Activated B cell treated with CpG ODN at 0.5 μM for 24 hours (primary cell): Measurements from ENCODE around the gene RANBP17. TPM values are rescaled to one million over a fixed set of nuclear protein-coding genes. Genes with fewer than 3 reads are reported as not detected.

Experiments used
- ATAC-seq: fragments of 200-7000 bp; cut with Tn5 transposase; one replicate; pipeline ENCODE4 v1.10.0; 2021; ENCODE audit warnings: low read depth, mild to moderate bottlenecking, moderate library complexity
- CTCF ChIA-PET: fragments of 350-600 bp; sonication (Branson Sonifier 250); formaldehyde crosslinking; loops from one replicate; lab custom pipeline; 2021; ENCODE audit warnings: antibody characterized with exemption; lab: Charles Lee
- POLR2A ChIA-PET: fragments of 350-600 bp; sonication (Branson Sonifier 250); formaldehyde crosslinking; loops from one replicate; lab custom pipeline; 2021; ENCODE audit warnings: antibody characterized with exemption; lab: Charles Lee
- DNase-seq: peaks from one replicate; pipeline ENCODE4 v3.0.0; 2022
- H3K27ac Mint-ChIP-seq: one replicate; pipeline ENCODE4 v1.8.0; 2020; ENCODE audit warnings: mixed read lengths
- H3K27me3 Mint-ChIP-seq: one replicate; pipeline ENCODE4 v1.8.0; 2021; ENCODE audit warnings: mixed read lengths
- H3K36me3 Mint-ChIP-seq: one replicate; pipeline ENCODE4 v1.8.0; 2021; ENCODE audit warnings: low read depth, mixed read lengths
- H3K4me1 Mint-ChIP-seq: one replicate; pipeline ENCODE4 v1.8.0; 2021; ENCODE audit warnings: mixed read lengths
- H3K4me3 Mint-ChIP-seq: one replicate; pipeline ENCODE4 v1.8.0; 2020; ENCODE audit warnings: mild to moderate bottlenecking, mixed read lengths
- H3K9me3 Mint-ChIP-seq: one replicate; pipeline ENCODE4 v1.8.0; 2020; ENCODE audit warnings: mixed read lengths
- intact Hi-C: fragments of 100-400 bp; cut with micrococcal nuclease; formaldehyde crosslinking; loops from one replicate; pipeline ENCODE4 v1.15.1; 2024
- total RNA-seq: library from RNA; stranded (reverse); gene quantifications from 2 replicates; pipeline ENCODE4 v1.2.3, GENCODE V29; 2022
- TF ChIP-seq, protein P1 (sequence below): fragments of 200-600 bp; IDR thresholded peaks from one replicate; pipeline ENCODE4 v1.8.0; 2022; ENCODE audit warnings: antibody characterized with exemption, mild to moderate bottlenecking

The RANBP17 gene
- total RNA-seq, 1 donor from 2014 or later, result not detected

DNA sequence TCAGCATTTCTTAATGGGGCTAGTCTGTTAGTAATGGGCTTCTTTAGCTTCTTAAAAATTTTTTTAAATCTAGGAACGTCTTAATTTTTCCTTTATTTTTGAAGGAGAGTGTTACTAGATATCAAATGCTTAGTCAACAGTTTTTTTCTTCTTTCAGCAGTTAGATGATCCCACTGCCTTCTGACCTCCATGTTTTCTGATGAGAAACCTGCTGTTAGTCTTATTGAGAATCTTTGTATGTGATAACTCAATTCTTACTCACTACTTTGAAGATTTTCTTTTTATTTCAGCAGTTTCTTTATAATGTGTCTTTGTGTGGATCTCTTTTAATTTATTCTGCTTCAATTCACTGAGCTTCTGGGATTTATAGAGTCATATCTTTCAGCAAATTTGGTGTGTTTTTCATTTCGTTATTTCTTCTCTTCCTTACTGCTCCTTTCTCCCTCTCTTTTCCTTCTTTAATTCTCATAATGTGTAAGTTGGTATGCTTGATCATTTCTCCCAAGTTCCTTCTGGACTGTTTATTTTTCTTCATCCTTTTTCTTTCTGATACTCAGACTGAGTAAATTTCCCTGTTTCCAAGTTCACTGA, 205.8 kb downstream of the RANBP17 start:
- TF ChIP-seq, protein P1, sequence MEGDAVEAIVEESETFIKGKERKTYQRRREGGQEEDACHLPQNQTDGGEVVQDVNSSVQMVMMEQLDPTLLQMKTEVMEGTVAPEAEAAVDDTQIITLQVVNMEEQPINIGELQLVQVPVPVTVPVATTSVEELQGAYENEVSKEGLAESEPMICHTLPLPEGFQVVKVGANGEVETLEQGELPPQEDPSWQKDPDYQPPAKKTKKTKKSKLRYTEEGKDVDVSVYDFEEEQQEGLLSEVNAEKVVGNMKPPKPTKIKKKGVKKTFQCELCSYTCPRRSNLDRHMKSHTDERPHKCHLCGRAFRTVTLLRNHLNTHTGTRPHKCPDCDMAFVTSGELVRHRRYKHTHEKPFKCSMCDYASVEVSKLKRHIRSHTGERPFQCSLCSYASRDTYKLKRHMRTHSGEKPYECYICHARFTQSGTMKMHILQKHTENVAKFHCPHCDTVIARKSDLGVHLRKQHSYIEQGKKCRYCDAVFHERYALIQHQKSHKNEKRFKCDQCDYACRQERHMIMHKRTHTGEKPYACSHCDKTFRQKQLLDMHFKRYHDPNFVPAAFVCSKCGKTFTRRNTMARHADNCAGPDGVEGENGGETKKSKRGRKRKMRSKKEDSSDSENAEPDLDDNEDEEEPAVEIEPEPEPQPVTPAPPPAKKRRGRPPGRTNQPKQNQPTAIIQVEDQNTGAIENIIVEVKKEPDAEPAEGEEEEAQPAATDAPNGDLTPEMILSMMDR, result no peak
- no peak for DNase-seq
- Mint-ChIP-seq H3K9me3 (peaks cover 24% of the 10 kb centered on the region), H3K4me1 (no peaks in the 10 kb centered on the region), H3K4me3 (no peak overlapping the region), H3K27me3 (no peaks in the 10 kb centered on the region), H3K36me3 (peaks cover 2% of the 10 kb centered on the region), H3K27ac (no peak overlapping the region)
- ChIA-PET POLR2A (no interaction called here), CTCF (no interaction called here)
- no peak for ATAC-seq
- intact Hi-C loops, result no loop called here

DNA sequence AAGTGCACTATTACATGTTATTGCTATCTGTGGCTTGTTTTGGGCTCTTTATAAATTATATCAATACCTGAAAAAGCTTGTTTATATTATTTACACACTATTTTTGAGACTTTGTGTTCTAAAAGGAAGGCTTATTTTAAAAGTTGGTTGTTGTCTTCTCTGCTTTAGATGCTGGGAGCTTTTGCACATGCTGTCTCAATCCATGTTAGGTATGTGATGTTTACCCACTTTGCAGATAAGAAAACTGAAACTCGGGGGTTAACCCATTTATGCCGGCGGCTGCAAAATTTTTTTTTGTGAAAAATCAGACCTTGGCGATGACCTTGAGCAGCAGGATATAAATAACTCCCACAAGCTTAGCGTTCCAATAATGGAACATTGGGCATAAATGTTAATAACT, 212.9 kb downstream of the RANBP17 start:
- ChIA-PET POLR2A (no interaction called here), CTCF (no interaction called here)
- H3K4me1 Mint-ChIP-seq, result no peaks in the 10 kb centered on the region
- no peak overlapping the region for H3K4me3 Mint-ChIP-seq
- no peaks in the 10 kb centered on the region for H3K27me3 Mint-ChIP-seq
- intact Hi-C loops, result no loop called here
- DNase-seq (no peak), ATAC-seq (no peak)
- peaks cover 4% of the 10 kb centered on the region for H3K9me3 Mint-ChIP-seq
- H3K27ac Mint-ChIP-seq, result no peak overlapping the region
- no peaks in the 10 kb centered on the region for H3K36me3 Mint-ChIP-seq
- TF ChIP-seq, protein P1, result no peak

DNA sequence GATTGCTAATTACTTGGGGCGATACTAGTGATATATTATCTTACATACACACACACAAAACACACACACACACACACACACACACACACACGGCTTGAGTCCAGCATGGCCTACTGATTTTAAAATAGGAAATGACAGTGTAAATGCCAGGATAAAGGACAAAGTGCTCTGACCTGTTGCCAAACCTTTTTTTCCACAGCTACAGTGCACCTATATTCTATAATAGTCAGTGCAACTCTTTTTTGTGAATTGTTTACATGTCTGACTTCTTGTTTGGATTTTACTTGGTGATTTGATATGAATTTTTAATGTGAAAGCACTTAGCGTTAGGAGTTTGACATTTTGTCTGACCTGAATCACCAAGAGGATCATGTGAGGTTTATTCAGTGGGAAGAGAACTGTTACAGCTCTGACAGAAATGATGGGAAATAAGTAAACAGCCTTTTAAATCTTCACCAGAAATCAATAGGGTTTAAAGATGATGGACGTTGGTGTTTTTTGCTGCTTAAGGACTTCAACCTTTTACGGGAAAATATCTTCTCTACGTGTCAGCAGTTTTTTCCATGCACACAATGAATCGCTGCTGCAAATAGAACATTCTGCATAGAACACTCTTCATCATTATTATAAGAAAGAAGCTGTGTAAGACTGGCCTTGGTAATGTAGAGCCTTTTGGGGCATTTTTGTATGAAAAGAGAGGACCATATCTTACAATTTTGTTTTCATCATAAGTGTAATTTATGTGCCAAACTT, 218.5 kb downstream of the RANBP17 start:
- no peak overlapping the region for H3K27ac Mint-ChIP-seq
- no peaks in the 10 kb centered on the region for H3K27me3 Mint-ChIP-seq
- ATAC-seq, result no peak
- POLR2A ChIA-PET, result no interaction called here
- DNase-seq, result no peak
- no peaks in the 10 kb centered on the region for H3K36me3 Mint-ChIP-seq
- CTCF ChIA-PET, result no interaction called here
- TF ChIP-seq, protein P1, result no peak
- no peak overlapping the region for H3K4me3 Mint-ChIP-seq
- no peaks in the 10 kb centered on the region for H3K9me3 Mint-ChIP-seq
- H3K4me1 Mint-ChIP-seq, result no peaks in the 10 kb centered on the region
- intact Hi-C loops, result no loop called here

DNA sequence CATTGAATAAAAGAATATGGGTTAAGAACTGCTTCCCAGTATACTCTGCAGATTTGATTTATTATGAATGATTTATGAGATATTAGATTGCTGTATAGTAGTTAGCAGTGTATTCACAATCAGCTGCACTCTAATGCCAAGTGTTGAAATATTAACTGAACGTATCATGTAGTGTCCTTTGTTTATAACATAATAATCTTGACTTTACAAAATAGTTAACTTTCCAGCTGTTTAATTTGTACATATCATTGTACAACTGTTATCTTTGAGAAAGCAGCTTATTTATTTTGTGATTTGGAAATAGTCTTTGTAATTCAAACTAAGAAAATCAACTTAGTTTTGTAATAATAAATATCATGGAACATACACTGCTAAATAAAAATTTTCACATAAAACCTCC, 219.5 kb downstream of the RANBP17 start:
- CTCF ChIA-PET, result no interaction called here
- TF ChIP-seq, protein P1, result no peak

DNA sequence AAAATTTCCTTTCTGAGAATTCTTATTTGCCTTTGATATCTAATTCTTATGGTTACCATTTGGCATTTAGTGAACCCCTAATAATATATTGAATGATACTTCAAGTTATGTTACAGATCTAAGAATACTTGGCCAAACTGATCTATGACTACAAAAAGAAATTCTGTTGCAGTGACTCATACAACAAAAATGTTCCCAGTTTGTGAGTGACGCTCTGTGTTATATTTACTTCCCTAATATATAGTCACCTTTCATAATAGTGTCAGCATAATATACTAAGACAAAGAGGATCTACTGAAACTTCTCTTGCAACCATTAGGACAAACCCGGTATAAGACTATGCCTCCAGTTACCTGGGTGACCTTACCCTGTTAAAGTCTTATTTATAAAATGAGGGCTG, 230.4 kb downstream of the RANBP17 start:
- TF ChIP-seq, protein P1, result no peak
- Mint-ChIP-seq H3K36me3 (no peaks in the 10 kb centered on the region), H3K9me3 (peaks cover 2% of the 10 kb centered on the region), H3K4me1 (no peaks in the 10 kb centered on the region), H3K4me3 (no peak overlapping the region), H3K27me3 (no peaks in the 10 kb centered on the region), H3K27ac (no peak overlapping the region)
- CTCF ChIA-PET, result no interaction called here
- POLR2A ChIA-PET, result no interaction called here
- DNase-seq (no peak), ATAC-seq (no peak)
- intact Hi-C loops, result no loop called here

More for the DNA sequence above, 219.5 kb downstream of the RANBP17 start:
- ATAC-seq (no peak), DNase-seq (no peak)
- Mint-ChIP-seq H3K27ac (no peak overlapping the region), H3K4me1 (no peaks in the 10 kb centered on the region), H3K27me3 (no peaks in the 10 kb centered on the region), H3K36me3 (no peaks in the 10 kb centered on the region), H3K9me3 (no peaks in the 10 kb centered on the region), H3K4me3 (no peak overlapping the region)
- POLR2A ChIA-PET, result no interaction called here
- intact Hi-C loops, result no loop called here
